D341Med (cell line): ENCODE results near the gene SLFN13.
A peak's percentile ranks its signal among the peaks of the same experiment; 100 is the strongest.
"Not testable (repeated sequence)": the region's sequence is repeated elsewhere in the genome, so short reads cannot be mapped to it uniquely, and the experiment has no call there.

ENCODE experiments used
- DNase-seq: peaks from one replicate; pipeline ENCODE4 v3.0.0; 2012; ENCODE audit warnings: low spot score

SLFN13 gene

GRCh38 chr17:35448214-35448898 lies at the start of gene SLFN13:
SLFN13 (minus strand) TSS chr17:35448766; CDS start chr17:35445680, 3,086 bp downstream.
- DNase-seq: peak; percentile 51

- no peak for DNase-seq
These were observed 48.1 kb upstream of the SLFN13 start for GRCh38 chr17:35496451-35497290.

GRCh38 chr17:35493040-35493439 lies 44.5 kb upstream of the SLFN13 start:
- no peak for DNase-seq

- no peak for DNase-seq
These were observed 42.9 kb upstream of the SLFN13 start for GRCh38 chr17:35491417-35491816.

GRCh38 chr17:35489944-35490343 lies 41.4 kb upstream of the SLFN13 start:
- DNase-seq: no peak

GRCh38 chr17:35488991-35489390 lies 40.4 kb upstream of the SLFN13 start:
- DNase-seq: no peak

- DNase-seq: no peak
These were observed 38.6 kb upstream of the SLFN13 start for GRCh38 chr17:35486920-35487732.

- no peak for DNase-seq
These were observed 30.7 kb upstream of the SLFN13 start for GRCh38 chr17:35479271-35479670.

- no peak for DNase-seq
These were observed 28.7 kb upstream of the SLFN13 start for GRCh38 chr17:35477248-35477647.

- DNase-seq: no peak
These were observed 27.8 kb upstream of the SLFN13 start for GRCh38 chr17:35476283-35476820.

GRCh38 chr17:35468475-35468874 lies 19.9 kb upstream of the SLFN13 start:
- DNase-seq: no peak

- no peak for DNase-seq
These were observed 19.3 kb upstream of the SLFN13 start for GRCh38 chr17:35467824-35468223.

GRCh38 chr17:35460354-35460851 lies 11.8 kb upstream of the SLFN13 start:
- DNase-seq: peak; percentile 60

GRCh38 chr17:35454035-35454434 lies 5.5 kb upstream of the SLFN13 start:
- not testable (repeated sequence) for DNase-seq

- DNase-seq: no peak
These were observed 4.6 kb upstream of the SLFN13 start for GRCh38 chr17:35453171-35453570.

- peak; percentile 41 for DNase-seq
These were observed 885 bp upstream of the SLFN13 start for GRCh38 chr17:35449371-35449931.

GRCh38 chr17:35448899-35449227 lies 297 bp upstream of the SLFN13 start:
- no peak for DNase-seq

GRCh38 chr17:35447499-35447898 lies 1.1 kb downstream of the SLFN13 start:
- DNase-seq: no peak

- DNase-seq: no peak
These were observed 10.1 kb downstream of the SLFN13 start for GRCh38 chr17:35438433-35438832.

- no peak for DNase-seq
These were observed 15.3 kb downstream of the SLFN13 start for GRCh38 chr17:35433075-35433894.
